Left lung (tissue), 10 donors: Measurements from ENCODE around the gene SGCG. TPM values are rescaled to one million over a fixed set of nuclear protein-coding genes. Genes with fewer than 3 reads are reported as not detected.

Experiments
- ATAC-seq: fragments of 200-7000 bp; cut with Tn5 transposase; one replicate; pipeline ENCODE4 v1.9.1; 2020; ENCODE audit warnings: moderate library complexity
- DNase-seq, 4 donors: peaks; one replicate each; pipeline ENCODE4 v3.0.0-alpha.2; 2013 to 2020
- H3K27ac ChIP-seq, 2 donors: fragments of 200-600 bp; sonication (generic) in 1 of 2; one replicate each; pipeline versions ENCODE4 v1.5.0 to v1.8.0; 2020 to 2021
- H3K27me3 ChIP-seq, 2 donors: fragments of 200-600 bp; sonication (generic) in 1 of 2; one replicate each; pipeline versions ENCODE4 v1.5.0 to v1.8.0; 2020 to 2021
- H3K36me3 ChIP-seq, 2 donors: fragments of 200-600 bp; sonication (generic) in 1 of 2; one replicate each; pipeline versions ENCODE4 v1.5.0 to v1.8.0; 2020 to 2021
- H3K4me1 ChIP-seq, 2 donors: fragments of 200-600 bp; one replicate each; pipeline ENCODE4 v1.8.0; 2021
- H3K4me3 ChIP-seq, 2 donors: fragments of 200-600 bp; sonication (generic) in 1 of 2; one replicate each; pipeline versions ENCODE4 v1.5.0 to v1.8.0; 2020 to 2021; ENCODE audit warnings: mild to moderate bottlenecking in 1 of 2
- H3K9me3 ChIP-seq, 2 donors: fragments of 200-600 bp; sonication (generic) in 1 of 2; one replicate each; pipeline versions ENCODE4 v1.5.0 to v1.8.0; 2020 to 2021
- CTCF ChIP-seq, 2 donors: fragments of 200-600 bp; sonication (generic) in 1 of 2; IDR thresholded peaks; one replicate each; pipeline versions ENCODE4 v1.5.0 to v1.8.0; 2021; ENCODE audit warnings: antibody characterized with exemption in 2 of 2
- intact Hi-C, 2 donors: fragments of 100-400 bp; cut with DNase I; formaldehyde crosslinking; loops; one replicate each; pipeline versions ENCODE4 v1.11.2 to v1.14.2; 2022
- polyA plus RNA-seq, 6 donors: library from polyadenylated mRNA; unstranded; fragments of 120-200 nt; gene quantifications; one replicate each; pipeline ENCODE4 v1.2.1, GENCODE V29; 2013; ENCODE audit not compliant: insufficient read length in 6 of 6
- total RNA-seq, 2 donors: library from RNA; stranded (reverse); fragmentation: NEBNext Ultra II Directional; extraction: Animal tissue kit (Norgen Biotek cat#: 25700); gene quantifications; one replicate each; pipeline ENCODE4 v1.2.1, GENCODE V29; 2021
- donor health status: DM: no; HTN: yes; CAD: no.
- donor health status: DM: no; HTN: no; CAD: no.

SGCG gene
- total and polyA plus RNA-seq, 8 donors = 2.1 to 16.4 (median 12.5) TPM

GRCh38 chr13:23321535-23322241, 140.9 kb downstream of the SGCG start:
- Histone ChIP-seq H3K9me3 (no peaks in the 10 kb centered on the region), H3K4me1 (peaks cover 0 to 3% of the 10 kb centered on the region in 2 donors), H3K36me3 (no peaks in the 10 kb centered on the region), H3K27me3 (no peaks in the 10 kb centered on the region), H3K27ac (peak overlapping the region in 1 of 2 donors; percentile 49), H3K4me3 (no peak overlapping the region)
- intact Hi-C loops = no loop called here
- TF ChIP-seq CTCF (IDR thresholded peaks at IDR 0.05) = no peak
- ATAC-seq = peak; percentile 74
- DNase-seq = peak in 2 of 4 donors; percentile 23 to 51

- intact Hi-C loops = no loop called here
- peaks cover 0 to 3% of the 10 kb centered on the region in 2 donors for H3K4me1 ChIP-seq
- H3K27ac ChIP-seq = peak overlapping the region in 1 of 2 donors; percentile 49
- no peak for TF ChIP-seq CTCF (IDR thresholded peaks at IDR 0.05)
- ATAC-seq = no peak
- DNase-seq = no peak
- no peaks in the 10 kb centered on the region for H3K36me3 ChIP-seq
- no peaks in the 10 kb centered on the region for H3K9me3 ChIP-seq
- H3K4me3 ChIP-seq = no peak overlapping the region
- H3K27me3 ChIP-seq = no peaks in the 10 kb centered on the region
Measured at GRCh38 chr13:23322353-23323336, 141.9 kb downstream of the SGCG start.

GRCh38 chr13:23323946-23324709, 143.3 kb downstream of the SGCG start:
- H3K4me1 ChIP-seq = peaks cover 0 to 3% of the 10 kb centered on the region in 2 donors
- H3K27me3 ChIP-seq = no peaks in the 10 kb centered on the region
- no peak for TF ChIP-seq CTCF (IDR thresholded peaks at IDR 0.05)
- H3K36me3 ChIP-seq = no peaks in the 10 kb centered on the region
- intact Hi-C loops = no loop called here
- H3K9me3 ChIP-seq = no peaks in the 10 kb centered on the region
- H3K27ac ChIP-seq = no peak overlapping the region
- no peak for DNase-seq
- no peak for ATAC-seq
- no peak overlapping the region for H3K4me3 ChIP-seq

GRCh38 chr13:23325191-23325590, 144.4 kb downstream of the SGCG start:
- Histone ChIP-seq H3K27ac (no peak overlapping the region), H3K4me3 (no peak overlapping the region), H3K4me1 (no peaks in the 10 kb centered on the region), H3K36me3 (no peaks in the 10 kb centered on the region), H3K27me3 (no peaks in the 10 kb centered on the region), H3K9me3 (peaks cover 0 to under 1% of the 10 kb centered on the region in 2 donors)
- ATAC-seq = no peak
- intact Hi-C loops = no loop called here
- no peak for TF ChIP-seq CTCF (IDR thresholded peaks at IDR 0.05)
- DNase-seq = no peak
